Immature natural killer cell (primary cell): ENCODE measurements around the gene IFT122. TPM values are rescaled to one million over a fixed set of nuclear protein-coding genes. Genes with fewer than 3 reads are reported as not detected.

ENCODE experiments used
- DNase-seq, 3 donors: peaks; one replicate each; pipeline ENCODE4 v3.0.0; 2022; ENCODE audit warnings: mixed read lengths in 1 of 3
- H3K27ac Mint-ChIP-seq, 6 donors: one replicate each; pipeline ENCODE4 v1.8.0; 2020; ENCODE audit warnings: mixed read lengths in 6 of 6, mild to moderate bottlenecking in 5 of 6, inconsistent platforms in 4 of 6, moderate library complexity in 3 of 6
- H3K27me3 Mint-ChIP-seq, 3 donors: one replicate each; pipeline ENCODE4 v1.8.0; 2020 to 2021; ENCODE audit warnings: low read depth in 3 of 3, mild to moderate bottlenecking in 3 of 3, mixed read lengths in 3 of 3, moderate library complexity in 3 of 3, inconsistent platforms in 1 of 3
- H3K36me3 Mint-ChIP-seq, 3 donors: one replicate each; pipeline ENCODE4 v1.8.0; 2020; ENCODE audit warnings: mixed read lengths in 3 of 3, inconsistent platforms in 2 of 3, mild to moderate bottlenecking in 2 of 3
- H3K4me1 Mint-ChIP-seq, 2 donors: one replicate each; pipeline ENCODE4 v1.8.0; 2020; ENCODE audit warnings: inconsistent platforms in 2 of 2, mild to moderate bottlenecking in 2 of 2, mixed read lengths in 2 of 2, moderate library complexity in 1 of 2
- H3K4me3 Mint-ChIP-seq, 5 donors: one replicate each; pipeline ENCODE4 v1.8.0; 2020; ENCODE audit warnings: mild to moderate bottlenecking in 5 of 5, mixed read lengths in 5 of 5, inconsistent platforms in 3 of 5, moderate library complexity in 3 of 5
- H3K9me3 Mint-ChIP-seq, 6 donors: one replicate each; pipeline ENCODE4 v1.8.0; 2020; ENCODE audit warnings: mild to moderate bottlenecking in 6 of 6, mixed read lengths in 6 of 6, inconsistent platforms in 4 of 6, moderate library complexity in 3 of 6
- polyA plus RNA-seq, 3 donors: library from polyadenylated mRNA; unstranded; fragments of 300-500 nt; fragmentation: Illumina TruSeq; gene quantifications; one replicate each; pipeline ENCODE4 v1.2.3, GENCODE V29; 2021

IFT122 gene
- polyA plus RNA-seq, 3 donors from 2014 or later = 5.7 to 7.0 (median 6.0) TPM

- H3K9me3 Mint-ChIP-seq = no peaks in the 10 kb centered on the region
- H3K4me1 Mint-ChIP-seq = no peaks in the 10 kb centered on the region
- H3K36me3 Mint-ChIP-seq = peaks cover 10 to 27% (median 13%) of the 10 kb centered on the region in 3 donors
- DNase-seq = no peak
- no peaks in the 10 kb centered on the region for H3K27me3 Mint-ChIP-seq
- peak overlapping the region in 1 of 6 donors; percentile 30 for H3K27ac Mint-ChIP-seq
- no peak overlapping the region for H3K4me3 Mint-ChIP-seq
These were observed 20.1 kb downstream of the IFT122 start for GRCh38 chr3:129460155-129460554.

- H3K9me3 Mint-ChIP-seq = no peaks in the 10 kb centered on the region
- no peak for DNase-seq
- H3K27me3 Mint-ChIP-seq = no peaks in the 10 kb centered on the region
- no peak overlapping the region for H3K27ac Mint-ChIP-seq
- no peak overlapping the region for H3K4me3 Mint-ChIP-seq
- H3K36me3 Mint-ChIP-seq = peaks cover 10 to 27% (median 13%) of the 10 kb centered on the region in 3 donors
- H3K4me1 Mint-ChIP-seq = no peaks in the 10 kb centered on the region
These were observed 20.5 kb downstream of the IFT122 start for GRCh38 chr3:129460572-129460971.

- peaks cover 6 to 22% (median 13%) of the 10 kb centered on the region in 3 donors for H3K36me3 Mint-ChIP-seq
- DNase-seq = no peak
- no peaks in the 10 kb centered on the region for H3K9me3 Mint-ChIP-seq
- H3K27ac Mint-ChIP-seq = no peak overlapping the region
- H3K4me3 Mint-ChIP-seq = no peak overlapping the region
- no peaks in the 10 kb centered on the region for H3K27me3 Mint-ChIP-seq
- no peaks in the 10 kb centered on the region for H3K4me1 Mint-ChIP-seq
These were observed 21.0 kb downstream of the IFT122 start for GRCh38 chr3:129461022-129461421.

- DNase-seq = no peak
- H3K4me3 Mint-ChIP-seq = no peak overlapping the region
- H3K9me3 Mint-ChIP-seq = no peaks in the 10 kb centered on the region
- no peak overlapping the region for H3K27ac Mint-ChIP-seq
- H3K36me3 Mint-ChIP-seq = peaks cover 4 to 21% (median 13%) of the 10 kb centered on the region in 3 donors
- H3K27me3 Mint-ChIP-seq = no peaks in the 10 kb centered on the region
- H3K4me1 Mint-ChIP-seq = no peaks in the 10 kb centered on the region
These were observed 21.6 kb downstream of the IFT122 start for GRCh38 chr3:129461461-129462146.

GRCh38 chr3:129462361-129462968, 22.4 kb downstream of the IFT122 start:
- Mint-ChIP-seq H3K9me3 (no peaks in the 10 kb centered on the region), H3K4me3 (no peak overlapping the region), H3K36me3 (peaks cover 4 to 18% (median 8%) of the 10 kb centered on the region in 3 donors), H3K4me1 (no peaks in the 10 kb centered on the region), H3K27ac (no peak overlapping the region), H3K27me3 (no peaks in the 10 kb centered on the region)
- DNase-seq = no peak

DNA sequence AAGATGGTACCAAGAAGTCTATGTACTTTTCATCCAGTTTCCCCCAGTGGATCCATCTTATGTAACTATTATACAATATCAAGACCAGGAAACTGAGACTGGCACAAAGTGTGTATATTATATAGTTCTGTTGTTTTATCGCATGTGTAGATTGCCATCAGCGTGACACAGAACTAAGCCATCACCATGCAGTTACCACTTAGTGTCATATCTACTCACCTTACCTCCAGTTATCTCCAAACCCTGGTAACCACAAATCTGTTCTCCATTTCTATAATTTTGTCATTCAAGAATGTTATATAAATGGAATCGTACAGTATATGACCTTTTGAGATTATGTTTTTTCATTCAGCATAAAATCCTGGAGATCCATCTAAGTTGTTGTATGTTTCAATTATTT, 23.1 kb downstream of the IFT122 start:
- Mint-ChIP-seq H3K9me3 (no peaks in the 10 kb centered on the region), H3K36me3 (peaks cover 4 to 17% (median 7%) of the 10 kb centered on the region in 3 donors), H3K27me3 (no peaks in the 10 kb centered on the region), H3K27ac (no peak overlapping the region), H3K4me1 (no peaks in the 10 kb centered on the region), H3K4me3 (no peak overlapping the region)
- DNase-seq = no peak

DNA sequence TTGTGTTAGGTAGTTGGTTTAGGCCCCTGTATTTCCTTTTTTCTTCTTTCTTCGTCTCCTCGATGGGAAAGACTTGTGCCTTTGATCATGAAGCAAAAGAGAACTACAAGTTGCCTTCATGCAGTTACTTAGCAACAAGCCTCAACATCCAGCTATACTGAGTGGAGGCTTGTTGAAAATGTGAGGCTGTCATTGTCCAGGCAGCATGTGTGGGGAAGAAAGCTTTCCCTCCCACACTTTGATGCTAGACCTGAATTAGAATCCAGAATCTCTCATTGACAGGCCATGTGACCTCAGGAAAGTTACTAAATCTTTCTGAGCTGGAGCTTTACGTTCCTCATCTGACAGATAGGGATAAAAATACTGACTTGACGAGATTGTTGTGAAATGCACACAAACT, 23.7 kb downstream of the IFT122 start:
- Mint-ChIP-seq H3K27me3 (peaks cover 0 to 2% (median 0%) of the 10 kb centered on the region in 3 donors), H3K9me3 (no peaks in the 10 kb centered on the region), H3K4me3 (no peak overlapping the region), H3K36me3 (peaks cover 4 to 15% (median 7%) of the 10 kb centered on the region in 3 donors), H3K4me1 (no peaks in the 10 kb centered on the region), H3K27ac (no peak overlapping the region)
- no peak for DNase-seq

DNA sequence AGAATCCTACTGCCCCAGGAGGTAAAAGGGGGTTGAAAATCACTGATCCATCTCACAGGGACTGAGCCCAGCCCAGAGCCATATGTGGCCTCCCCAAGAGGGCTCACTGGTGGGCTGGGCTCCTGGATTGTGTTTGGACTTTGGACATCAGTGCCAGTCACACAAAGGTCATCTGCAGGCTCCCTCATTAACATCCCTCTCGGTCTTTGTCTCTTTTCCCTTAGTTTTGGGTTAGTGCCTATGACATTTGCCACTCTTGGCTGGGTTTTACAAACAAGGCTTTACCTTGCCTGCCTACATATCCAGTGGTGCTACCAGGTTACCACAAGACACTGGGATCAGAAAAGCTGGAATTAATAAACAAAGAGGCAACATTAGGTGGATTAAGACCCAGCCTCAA, 27.9 kb downstream of the IFT122 start:
- no peaks in the 10 kb centered on the region for H3K4me1 Mint-ChIP-seq
- H3K27me3 Mint-ChIP-seq = peaks cover 0 to 3% (median 0%) of the 10 kb centered on the region in 3 donors
- no peaks in the 10 kb centered on the region for H3K9me3 Mint-ChIP-seq
- no peak overlapping the region for H3K4me3 Mint-ChIP-seq
- no peak for DNase-seq
- H3K36me3 Mint-ChIP-seq = peaks cover 8 to 27% (median 15%) of the 10 kb centered on the region in 3 donors
- H3K27ac Mint-ChIP-seq = no peak overlapping the region

- no peaks in the 10 kb centered on the region for H3K4me1 Mint-ChIP-seq
- no peak overlapping the region for H3K4me3 Mint-ChIP-seq
- no peak overlapping the region for H3K27ac Mint-ChIP-seq
- no peaks in the 10 kb centered on the region for H3K9me3 Mint-ChIP-seq
- no peak for DNase-seq
- peaks cover 0 to 3% (median 0%) of the 10 kb centered on the region in 3 donors for H3K27me3 Mint-ChIP-seq
- peaks cover 13 to 27% (median 15%) of the 10 kb centered on the region in 3 donors for H3K36me3 Mint-ChIP-seq
These were observed 29.0 kb downstream of the IFT122 start for GRCh38 chr3:129469026-129469425.

- Mint-ChIP-seq H3K27me3 (peaks cover 0 to 3% (median 0%) of the 10 kb centered on the region in 3 donors), H3K4me3 (no peak overlapping the region), H3K9me3 (no peaks in the 10 kb centered on the region), H3K36me3 (peaks cover 13 to 23% (median 15%) of the 10 kb centered on the region in 3 donors), H3K27ac (no peak overlapping the region), H3K4me1 (no peaks in the 10 kb centered on the region)
- DNase-seq = no peak
These were observed 30.8 kb downstream of the IFT122 start for GRCh38 chr3:129470861-129471260.

DNA sequence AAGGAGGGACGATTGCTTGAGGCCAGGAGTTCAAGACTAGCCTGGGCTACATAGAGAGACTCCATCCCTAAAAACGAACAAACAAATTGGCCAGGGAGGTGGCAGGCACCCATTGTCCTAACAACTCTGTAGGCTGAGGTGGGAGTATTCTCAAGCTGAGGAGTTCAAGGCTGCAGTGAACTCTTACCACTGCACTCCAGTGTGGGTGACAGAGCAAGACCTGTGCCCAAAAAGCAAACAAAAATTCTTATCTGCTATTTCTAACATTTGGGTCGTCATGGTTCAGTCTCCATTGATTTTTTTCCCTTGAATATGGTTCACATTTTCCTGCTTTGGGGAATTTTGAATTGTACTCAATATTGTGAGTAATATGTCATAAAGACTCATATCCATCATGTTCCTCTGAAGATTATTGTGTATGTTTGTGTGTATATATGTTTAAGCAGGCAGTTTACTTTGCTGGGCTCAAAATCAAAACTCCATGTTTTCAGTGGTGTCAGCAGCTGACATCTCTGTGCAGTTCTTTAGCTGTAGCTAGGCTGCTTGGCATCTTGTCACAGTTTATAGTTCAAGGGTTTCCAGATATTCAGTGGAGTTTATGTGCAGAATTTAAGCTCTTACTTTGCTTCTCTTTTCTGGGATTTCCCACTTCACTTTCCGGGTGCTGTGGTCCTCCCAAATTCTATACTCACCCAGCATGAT, 33.2 kb downstream of the IFT122 start:
- Mint-ChIP-seq H3K4me1 (no peaks in the 10 kb centered on the region), H3K36me3 (peaks cover 20 to 41% (median 22%) of the 10 kb centered on the region in 3 donors), H3K4me3 (no peak overlapping the region), H3K9me3 (no peaks in the 10 kb centered on the region), H3K27ac (no peak overlapping the region), H3K27me3 (peaks cover 0 to 3% (median 0%) of the 10 kb centered on the region in 3 donors)
- no peak for DNase-seq

DNA sequence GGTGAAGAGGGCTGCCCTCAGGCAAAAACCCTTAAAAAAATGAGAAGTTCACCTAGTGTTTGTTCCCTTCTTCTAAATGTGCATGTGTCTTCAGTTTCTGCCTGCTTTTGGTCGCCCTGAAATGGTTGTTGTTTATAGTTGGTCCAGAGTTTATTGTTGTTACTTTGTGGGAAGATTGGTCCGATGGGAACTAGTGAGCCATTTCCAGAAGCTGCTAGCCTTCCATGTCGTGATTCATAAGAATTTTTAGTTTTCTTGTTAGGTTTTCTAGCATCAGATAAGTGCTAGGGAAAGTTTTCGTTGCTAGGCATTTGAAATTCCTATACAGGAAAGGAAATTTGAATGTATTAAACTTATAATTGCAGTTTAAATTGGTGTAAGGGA, 33.7 kb downstream of the IFT122 start:
- Mint-ChIP-seq H3K4me3 (no peak overlapping the region), H3K27me3 (peaks cover 0 to 1% (median 0%) of the 10 kb centered on the region in 3 donors), H3K4me1 (no peaks in the 10 kb centered on the region), H3K27ac (no peak overlapping the region), H3K9me3 (no peaks in the 10 kb centered on the region), H3K36me3 (peaks cover 20 to 41% (median 22%) of the 10 kb centered on the region in 3 donors)
- DNase-seq = no peak

GRCh38 chr3:129474984-129475804, 35.2 kb downstream of the IFT122 start:
- Mint-ChIP-seq H3K36me3 (peaks cover 15 to 42% (median 22%) of the 10 kb centered on the region in 3 donors), H3K4me1 (no peaks in the 10 kb centered on the region), H3K27me3 (peaks cover 0 to 1% (median 0%) of the 10 kb centered on the region in 3 donors), H3K27ac (no peak overlapping the region), H3K4me3 (no peak overlapping the region), H3K9me3 (no peaks in the 10 kb centered on the region)
- DNase-seq = no peak
